Activated CD8-positive, alpha-beta memory T cell treated with anti-CD3 and anti-CD28 coated beads for 1 hour (primary cell): ENCODE results near the gene POLR3GL.
"Not testable (repeated sequence)": the region's sequence is repeated elsewhere in the genome, so short reads cannot be mapped to it uniquely, and the experiment has no call there.

Source experiments
- DNase-seq, 2 donors: peaks; one replicate each; pipeline ENCODE4 v3.0.0-alpha.2; 2020; ENCODE audit warnings: low read depth in 1 of 2; ENCODE audit errors: extremely low read depth in 1 of 2

The POLR3GL gene, protein sequence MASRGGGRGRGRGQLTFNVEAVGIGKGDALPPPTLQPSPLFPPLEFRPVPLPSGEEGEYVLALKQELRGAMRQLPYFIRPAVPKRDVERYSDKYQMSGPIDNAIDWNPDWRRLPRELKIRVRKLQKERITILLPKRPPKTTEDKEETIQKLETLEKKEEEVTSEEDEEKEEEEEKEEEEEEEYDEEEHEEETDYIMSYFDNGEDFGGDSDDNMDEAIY

DNA sequence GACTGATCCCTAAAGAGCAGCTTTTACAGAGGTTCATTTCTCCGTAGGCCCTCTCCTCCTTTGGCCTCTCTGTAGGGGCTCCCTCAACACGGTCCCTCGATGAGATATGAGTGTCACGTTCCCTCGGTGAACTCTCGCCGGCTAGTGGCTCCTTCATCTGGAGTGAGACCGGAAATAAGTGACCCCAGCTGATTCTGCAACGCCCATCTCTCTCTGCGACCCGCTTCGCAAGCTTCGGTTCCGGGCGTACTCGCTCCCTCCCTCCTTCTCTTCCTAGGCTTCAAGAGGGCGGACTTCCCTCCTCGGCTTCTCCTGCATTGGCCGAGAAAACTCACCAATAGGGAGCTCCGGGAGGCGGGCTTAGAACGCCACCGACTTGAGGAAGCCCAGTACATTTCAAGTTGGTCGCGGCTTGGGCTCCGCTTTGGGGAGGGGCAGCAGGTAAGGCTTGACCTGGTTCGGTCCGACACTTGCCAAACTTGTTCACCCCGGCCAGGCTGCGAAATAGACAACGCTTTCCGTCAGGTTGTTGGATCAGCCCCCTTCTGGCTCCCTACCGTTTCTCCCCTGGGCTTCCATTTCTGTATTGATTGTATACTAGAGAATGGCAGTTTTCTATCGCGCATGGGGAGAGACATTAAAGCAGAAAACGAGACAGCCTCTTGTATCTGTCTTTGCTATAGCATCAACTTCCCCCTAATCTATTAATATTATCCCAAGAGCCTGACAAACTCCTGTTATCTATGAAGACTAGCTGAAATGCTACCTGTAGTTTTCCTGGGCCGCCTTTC, at the start of gene POLR3GL, which contains the start of gene ANKRD34A:
Gene POLR3GL, plus strand, starts transcription at position 363 of the 791 bp plus-strand sequence. CDS start 10,176 bp downstream, outside the sequence.
Gene ANKRD34A, minus strand, starts transcription at position 248 of the 791 bp plus-strand sequence. CDS start 2,816 bp downstream, outside the sequence.
- peak; percentile 77 to 81 for DNase-seq

DNA sequence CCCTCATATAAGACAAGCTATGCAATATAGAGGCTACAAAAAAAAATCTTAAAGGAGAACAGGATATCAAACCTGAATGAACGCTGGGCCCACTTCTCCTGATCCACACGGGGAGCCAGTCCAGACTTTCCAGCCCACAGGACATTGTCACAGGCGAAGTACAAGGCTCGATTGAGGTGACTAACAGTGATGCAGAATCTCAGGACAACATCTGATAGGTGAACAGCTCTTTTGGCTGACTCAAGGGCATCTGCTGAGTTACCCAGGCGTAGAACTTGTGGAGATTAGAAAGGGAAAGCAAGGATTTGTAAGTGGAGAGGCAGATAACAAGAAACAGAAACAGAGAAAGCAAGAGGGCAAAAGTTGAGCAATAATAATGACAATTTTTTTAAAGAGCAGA, 47.7 kb upstream of the POLR3GL start:
- no peak for DNase-seq

DNA sequence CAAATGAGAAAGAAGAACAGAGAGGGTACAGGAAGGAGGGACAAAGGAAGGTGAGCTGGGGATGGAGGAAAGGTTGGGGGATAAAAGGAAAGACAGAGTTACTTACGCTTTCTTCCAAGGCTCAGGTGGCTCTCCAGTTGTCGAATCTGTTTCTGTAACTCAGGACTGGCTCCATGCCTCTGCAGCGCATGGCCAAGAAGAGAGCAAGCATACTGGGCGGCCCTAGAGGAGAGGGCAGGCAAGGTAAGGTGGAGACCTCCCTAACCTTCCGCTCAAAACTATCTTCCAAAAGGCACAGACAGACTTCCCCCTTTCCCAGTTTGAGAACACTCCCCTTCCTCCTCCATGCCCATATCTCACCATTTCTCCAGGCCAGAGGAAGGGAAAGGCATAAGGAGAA, 46.9 kb upstream of the POLR3GL start:
- no peak for DNase-seq

DNA sequence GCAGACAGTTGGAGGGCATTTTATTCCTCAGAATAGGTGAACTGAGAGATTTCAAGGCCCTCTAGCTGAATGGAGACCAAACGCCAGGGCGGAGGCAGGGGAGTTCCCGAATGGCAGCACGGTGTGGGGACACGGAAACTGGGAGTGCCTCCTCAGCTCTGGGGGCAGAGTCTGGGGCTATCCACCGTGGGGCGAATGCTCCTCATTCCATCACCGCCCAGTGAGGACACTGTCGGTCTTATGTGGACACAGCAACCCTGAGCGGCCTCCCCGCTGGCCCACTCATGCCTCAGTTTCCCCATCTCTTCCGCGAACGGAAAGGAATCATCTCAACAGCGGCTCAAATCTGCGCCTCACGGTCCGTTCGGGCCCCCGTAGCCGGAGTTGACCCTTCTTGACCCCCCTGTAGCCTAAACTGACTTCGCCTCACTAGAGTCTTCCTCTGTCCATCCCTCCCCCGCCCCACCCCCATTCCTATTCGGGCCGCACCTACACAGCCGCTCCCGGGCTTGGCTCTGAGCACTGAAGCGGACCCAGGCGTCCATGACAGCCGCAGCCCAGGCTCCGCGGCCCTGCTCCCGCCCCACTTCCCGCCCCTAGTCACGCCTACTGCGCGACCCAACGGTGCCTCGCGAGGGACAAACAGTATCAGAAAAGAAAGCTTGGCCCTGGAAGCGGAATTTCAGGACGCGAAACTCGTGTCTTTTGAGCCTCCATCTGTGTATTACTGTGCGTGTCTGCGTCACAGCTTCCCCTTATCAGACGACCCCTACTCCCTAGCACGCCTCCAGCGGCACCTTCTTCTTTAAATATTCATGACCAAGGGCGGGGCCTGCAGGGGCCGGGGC, 46.1 kb upstream of the POLR3GL start, which contains the start of gene PEX11B:
Gene PEX11B, minus strand, starts transcription at position 574 of the 848 bp plus-strand sequence. Its CDS starts 29 bp downstream, at position 545.
- DNase-seq = peak; percentile 73 to 84

DNA sequence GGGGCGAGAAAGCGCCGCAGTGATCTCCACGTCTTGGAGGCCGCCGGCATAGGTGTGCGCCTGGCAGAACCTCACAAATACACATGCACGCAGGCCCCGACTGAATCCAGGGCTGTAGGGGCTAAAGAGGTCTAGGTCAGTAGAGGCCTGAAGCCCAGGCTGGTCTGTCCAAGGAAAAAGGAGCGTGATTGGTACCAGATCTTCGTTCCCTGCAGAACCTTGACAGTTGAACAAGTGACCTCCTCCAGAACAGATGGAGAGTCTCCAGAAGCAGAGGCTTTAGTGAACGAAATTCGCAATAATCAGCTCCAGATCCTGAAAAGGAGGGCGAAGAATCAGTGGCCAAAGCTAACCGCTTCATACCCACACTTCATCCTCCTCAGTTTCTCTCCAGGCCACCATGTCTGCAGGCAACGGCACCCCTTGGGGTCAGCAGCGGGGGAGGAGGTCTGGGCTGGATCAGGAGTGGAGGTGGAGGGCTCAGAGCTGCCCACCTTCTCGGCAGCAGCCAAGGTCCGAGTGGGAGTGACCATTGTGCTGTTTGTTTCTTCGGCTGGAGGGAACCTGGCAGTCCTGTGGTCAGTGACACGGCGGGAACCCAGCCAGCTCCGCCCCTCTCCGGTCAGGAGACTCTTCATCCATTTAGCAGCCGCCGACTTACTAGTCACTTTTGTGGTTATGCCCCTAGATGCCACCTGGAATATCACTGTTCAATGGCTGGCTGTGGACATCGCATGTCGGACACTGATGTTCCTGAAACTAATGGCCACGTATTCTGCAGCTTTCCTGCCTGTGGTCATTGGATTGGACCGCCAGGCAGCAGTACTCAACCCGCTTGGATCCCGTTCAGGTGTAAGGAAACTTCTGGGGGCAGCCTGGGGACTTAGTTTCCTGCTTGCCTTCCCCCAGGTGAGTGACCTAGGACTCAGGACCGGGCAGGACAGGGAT, 45.2 kb upstream of the POLR3GL start:
- no peak for DNase-seq

DNA sequence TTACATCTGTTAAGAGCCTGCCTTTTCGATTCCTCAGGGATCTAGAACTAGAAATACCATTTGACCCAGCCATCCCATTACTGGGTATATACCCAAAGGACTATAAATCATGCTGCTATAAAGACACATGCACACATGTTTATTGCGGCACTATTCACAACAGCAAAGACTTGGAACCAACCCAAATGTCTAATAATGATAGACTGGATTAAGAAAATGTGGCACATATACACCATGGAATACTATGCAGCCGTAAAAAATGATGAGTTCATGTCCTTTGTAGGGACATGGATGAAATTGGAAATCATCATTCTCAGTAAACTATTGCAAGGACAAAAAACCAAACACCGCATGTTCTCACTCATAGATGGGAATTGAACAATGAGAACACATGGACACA, 44.2 kb upstream of the POLR3GL start:
- DNase-seq = not testable (repeated sequence)

DNA sequence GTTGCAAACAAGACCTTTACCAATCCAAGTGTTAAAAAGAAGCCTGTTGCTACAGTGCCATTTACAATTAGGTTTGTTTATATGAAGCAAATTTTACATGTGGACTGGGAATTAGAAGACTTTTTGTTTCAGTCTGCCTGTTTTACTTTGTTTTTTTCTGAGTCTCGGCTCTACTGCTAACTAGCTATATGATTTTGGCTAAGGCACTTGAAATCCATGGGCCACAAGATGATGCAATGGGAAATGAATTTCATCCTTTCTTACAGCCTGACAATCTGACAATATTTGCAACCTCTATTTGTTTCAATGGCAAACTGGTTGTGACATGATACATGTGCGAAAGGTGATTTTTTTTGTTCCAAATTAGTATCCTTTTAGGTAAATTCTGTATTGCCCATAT, 42.2 kb upstream of the POLR3GL start:
- no peak for DNase-seq

DNA sequence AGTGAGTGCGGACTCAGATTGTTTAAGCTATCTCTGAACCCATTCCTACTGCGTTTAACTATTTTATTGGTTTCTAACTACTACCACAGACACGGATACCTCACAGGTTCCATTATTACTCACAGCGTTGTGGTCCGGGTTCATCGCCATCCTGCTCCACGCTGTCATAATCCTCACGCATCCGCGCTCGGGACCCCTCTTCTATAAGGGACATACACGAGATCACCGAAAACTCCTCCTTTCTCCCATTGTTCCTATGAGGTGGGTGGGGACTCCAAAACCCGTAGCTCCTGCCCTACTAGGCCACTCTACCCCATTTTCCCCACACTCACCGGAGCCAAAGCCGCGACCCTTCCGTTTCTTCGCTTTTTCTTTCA, 37.8 kb upstream of the POLR3GL start:
- no peak for DNase-seq

DNA sequence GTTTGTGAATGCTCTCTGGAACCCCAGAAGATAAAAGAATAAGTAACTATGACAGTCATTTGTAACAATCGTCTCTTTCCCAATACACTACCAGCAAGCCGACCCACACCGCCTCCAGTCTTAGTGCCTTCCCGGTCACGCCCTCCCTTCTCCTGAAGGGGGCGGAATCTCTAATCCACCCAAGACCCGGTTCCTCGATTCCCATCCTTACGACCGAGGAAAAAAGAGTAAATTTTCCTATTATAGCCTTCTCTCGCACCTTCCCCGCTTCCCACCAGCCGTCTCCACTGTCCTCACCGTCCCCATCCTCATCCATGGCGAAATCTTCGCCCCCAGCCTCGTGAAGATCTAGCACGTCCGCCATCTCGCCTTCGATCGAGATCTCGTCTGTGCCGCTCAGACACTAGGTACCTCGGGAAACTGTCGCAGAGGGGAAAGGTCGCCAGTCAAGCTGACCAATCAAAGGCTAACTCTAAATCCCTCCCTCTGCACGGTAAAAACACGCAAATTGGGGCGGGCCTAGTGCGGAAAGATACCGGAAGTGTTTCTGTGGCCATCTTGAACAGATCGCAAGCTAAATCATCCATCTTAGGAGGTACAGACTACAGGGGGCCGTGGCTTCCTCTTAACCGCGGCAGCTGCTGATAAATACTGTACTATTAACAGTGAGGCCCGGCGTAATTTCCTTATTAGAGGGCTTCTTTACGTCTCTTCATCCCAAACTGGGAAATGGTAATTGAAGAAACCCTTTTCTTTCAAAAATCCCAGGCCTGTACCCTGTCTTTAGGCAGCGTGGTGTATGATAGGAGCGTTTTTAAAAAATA, 37.2 kb upstream of the POLR3GL start, which contains the start of gene RBM8A:
Gene RBM8A, minus strand, starts transcription at position 422 of the 824 bp plus-strand sequence. Its CDS starts 58 bp downstream, at position 364.
- peak; percentile 77 to 89 for DNase-seq

DNA sequence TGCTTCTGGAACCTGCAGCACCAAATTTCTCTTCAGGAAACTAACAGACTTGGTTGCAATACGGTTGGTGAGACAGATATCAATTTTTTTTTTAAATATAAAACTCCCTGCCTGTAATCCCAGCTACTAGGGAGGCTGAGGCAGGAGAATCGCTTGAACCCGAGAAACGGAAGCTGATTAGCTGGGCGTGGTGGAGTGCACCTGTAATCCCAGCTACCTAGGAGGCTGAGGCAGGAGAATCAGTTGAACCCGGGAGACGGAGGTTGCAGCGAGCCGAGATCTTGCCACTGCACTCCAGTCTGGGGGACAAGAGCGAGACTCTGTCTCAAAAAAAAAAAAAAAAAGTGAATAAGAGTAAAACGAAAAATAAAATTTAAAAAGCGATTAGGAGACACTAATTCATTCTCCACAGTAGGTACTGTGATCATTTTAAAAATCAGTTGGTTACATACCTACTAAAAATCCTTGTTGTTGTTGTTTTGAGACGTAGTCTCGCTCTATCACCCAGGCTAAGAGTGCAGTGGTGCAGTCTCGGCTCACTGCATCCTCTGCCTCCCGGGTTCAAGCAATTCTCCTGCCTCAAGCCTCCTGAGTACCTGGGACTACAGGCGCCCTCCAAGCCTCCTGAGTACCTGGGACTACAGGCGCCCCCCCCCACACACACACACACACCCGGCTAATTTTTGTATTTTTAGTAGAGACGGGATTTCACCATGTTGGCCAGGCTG, 36.4 kb upstream of the POLR3GL start:
- DNase-seq = no peak

DNA sequence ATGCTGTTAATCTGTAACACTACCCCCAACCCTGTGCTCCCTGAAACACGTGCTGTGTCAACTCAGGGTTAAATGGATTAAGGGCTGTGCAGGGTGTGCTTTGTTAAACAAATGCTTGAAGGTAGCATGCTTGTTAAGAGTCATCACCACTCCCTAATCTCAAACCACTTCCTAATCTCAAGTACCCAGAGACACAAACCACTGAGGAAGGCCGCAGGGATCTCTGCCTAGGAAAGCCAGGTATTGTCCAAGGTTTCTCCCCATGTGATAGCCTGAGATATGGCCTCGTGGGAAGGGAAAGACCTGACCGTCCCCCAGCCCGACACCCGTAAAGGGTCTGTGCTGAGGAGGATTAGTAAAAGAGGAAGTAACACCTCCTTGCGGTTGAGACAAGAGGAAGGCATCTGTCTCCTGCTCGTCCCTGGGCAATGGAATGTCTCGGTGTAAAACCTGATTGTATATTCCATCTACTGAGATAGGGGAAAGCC, 31.9 kb upstream of the POLR3GL start:
- not testable (repeated sequence) for DNase-seq

DNA sequence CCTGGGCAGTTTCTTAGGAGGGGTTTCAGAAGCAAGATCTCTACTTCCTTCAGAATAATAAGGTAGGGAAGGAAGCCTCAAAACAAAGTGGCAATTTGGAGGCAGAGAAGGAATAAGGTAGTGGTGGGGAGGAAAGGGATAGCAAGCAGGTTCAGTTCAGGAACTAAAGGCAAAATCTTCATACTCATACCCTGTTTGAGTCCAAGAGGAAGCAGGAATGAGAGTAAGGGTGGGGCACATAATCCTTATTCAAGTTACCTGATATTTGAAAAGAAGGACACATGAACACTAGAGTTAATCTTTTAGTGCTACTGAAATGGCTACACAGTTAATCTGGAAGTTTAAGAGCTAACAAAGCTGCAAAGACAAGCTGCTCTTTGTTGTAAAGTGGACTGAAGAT, 28.8 kb upstream of the POLR3GL start:
- no peak for DNase-seq

DNA sequence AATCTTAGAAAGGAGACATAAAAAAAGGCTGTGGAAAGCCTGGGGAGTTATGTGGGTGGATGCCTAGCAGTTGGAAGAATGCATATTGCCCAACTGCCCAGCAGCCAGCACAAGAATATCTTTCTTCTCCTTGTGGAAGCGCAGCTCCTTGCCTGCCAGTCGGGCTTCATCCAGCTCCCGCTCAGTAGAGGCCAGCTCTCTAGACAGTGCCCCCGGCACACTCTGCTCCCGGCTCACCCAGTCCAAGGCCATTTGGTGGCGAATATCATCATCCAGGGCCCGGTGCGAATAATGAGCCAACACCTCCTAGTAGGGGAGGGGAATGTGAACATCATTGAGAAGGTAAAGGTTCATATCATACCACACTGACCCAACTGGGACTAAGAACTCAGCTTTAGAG, 28.2 kb upstream of the POLR3GL start:
- DNase-seq = no peak

DNA sequence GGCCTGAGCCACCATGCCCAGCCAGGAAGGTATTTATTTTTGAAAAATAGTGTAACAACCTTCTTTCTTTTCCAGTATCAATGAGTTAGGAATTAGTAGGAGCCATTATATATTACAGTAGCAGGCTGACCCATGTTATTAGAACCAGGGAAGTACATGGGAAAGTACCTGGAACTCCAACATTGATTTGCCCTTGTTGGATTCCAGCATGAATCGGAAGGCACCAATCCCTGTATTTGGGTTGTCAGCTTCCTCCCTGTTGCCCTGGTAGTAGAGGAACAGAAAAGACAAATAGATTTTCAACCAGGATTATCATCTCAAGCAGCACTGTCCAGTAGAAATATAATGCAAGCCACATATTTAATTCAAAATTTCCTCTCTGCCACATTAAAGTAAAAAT, 27.1 kb upstream of the POLR3GL start:
- DNase-seq = no peak

DNA sequence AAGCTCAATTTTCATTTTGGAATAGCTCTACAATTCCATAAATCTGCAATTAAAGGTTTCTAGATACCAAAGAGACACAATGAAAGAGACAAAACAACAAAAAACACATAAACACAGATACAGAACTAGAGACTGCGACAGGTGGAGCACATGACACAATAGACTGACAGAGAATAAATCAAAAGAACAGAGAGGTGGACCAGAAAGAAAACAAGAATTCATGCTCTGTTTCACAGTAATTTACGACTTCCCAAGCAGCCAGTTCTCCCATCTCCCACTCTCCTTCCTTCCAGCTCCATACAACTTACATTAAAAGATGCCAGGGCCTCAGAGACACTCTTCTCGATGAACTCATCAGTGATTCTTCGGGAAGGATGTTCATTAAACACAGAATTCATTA, 22.1 kb upstream of the POLR3GL start:
- no peak for DNase-seq

DNA sequence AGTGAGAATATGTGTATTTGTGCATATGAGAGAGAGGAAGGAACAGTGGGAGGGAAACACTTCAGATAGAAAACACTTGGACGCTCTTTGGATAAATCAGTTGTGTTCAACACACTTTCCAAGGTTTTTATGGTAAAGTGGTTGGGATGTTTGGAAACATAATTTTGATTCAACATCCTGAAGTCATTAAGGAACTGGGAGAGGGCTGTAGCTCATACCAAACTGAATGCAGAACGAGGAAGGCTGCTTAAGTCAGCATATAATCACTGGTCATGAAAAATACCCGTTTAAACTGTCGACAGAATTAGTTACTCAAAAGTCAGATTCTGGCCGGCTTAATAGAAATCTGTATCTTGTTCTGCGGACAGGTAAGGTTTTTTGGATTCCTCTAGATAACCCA, 21.6 kb upstream of the POLR3GL start:
- DNase-seq = no peak

DNA sequence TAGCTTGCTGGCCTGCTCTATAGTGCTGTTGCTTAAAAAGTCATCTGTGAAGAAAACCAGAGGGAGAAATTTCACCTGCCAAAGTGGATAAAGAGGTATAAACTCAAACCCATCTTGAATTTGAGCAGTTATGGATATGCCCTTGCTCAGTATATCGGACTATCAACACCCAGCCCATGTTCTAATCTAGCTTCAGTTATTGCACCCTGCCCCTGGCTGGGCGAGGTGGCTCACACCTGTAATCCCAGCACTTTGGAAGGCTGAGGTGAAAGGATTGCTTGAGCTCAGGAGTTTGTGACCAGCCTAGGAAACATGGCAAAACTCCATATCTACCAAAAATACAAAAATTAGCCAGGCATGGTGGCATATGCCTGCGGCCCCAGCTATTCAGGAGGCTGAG, 20.0 kb upstream of the POLR3GL start:
- DNase-seq = no peak

DNA sequence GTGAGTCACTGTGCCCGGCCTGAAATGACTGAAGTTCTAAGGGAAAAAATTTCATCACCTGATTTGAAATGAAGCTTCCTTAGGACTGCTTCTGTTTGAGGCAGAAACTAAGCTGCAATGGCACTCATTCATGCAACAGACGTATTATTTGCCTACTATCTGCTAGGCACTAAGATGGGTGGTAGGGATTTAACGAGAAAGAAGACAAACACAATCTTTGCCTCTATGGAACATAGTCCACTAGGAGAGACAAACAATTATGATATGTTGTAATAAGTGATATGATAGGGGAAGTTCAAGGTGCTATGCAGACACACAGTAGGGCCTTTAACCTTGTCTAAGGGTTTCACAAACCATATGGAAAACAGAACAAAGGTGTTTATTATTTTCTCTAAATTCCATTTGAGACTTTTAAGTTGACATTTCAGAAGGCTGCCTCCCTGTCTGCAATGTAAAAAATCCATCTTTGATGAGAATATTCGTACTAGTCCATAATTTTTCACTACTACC, 18.0 kb upstream of the POLR3GL start:
- DNase-seq = no peak
